Kidney (tissue), 14 donors: Measurements from ENCODE around the gene WDFY4. TPM values are rescaled to one million over a fixed set of nuclear protein-coding genes. Genes with fewer than 3 reads are reported as not detected.

Experiments used
- DNase-seq, 5 donors: peaks; one replicate each; pipeline ENCODE4 v3.0.0-alpha.2; 2013 to 2020
- FAIRE-seq: peaks from 2 replicates; lab custom pipeline; 2012; peaks lifted over from hg19 to GRCh38; lab: Jason Lieb, UNC
- H3K27ac ChIP-seq, 2 donors: one replicate each; pipeline ENCODE4 v1.7.0; 2013; ENCODE audit warnings: low read depth in 2 of 2, low read length in 2 of 2, inconsistent platforms in 1 of 2
- H3K27me3 ChIP-seq: one replicate; pipeline ENCODE4 v1.7.1; 2013; ENCODE audit warnings: low read length, inconsistent platforms; ENCODE audit not compliant: control insufficient read depth, insufficient read depth
- H3K36me3 ChIP-seq, 3 donors: one replicate each; pipeline versions ENCODE4 v1.7.0 to v1.7.1; 2013; ENCODE audit warnings: low read length in 3 of 3, control low read depth in 1 of 3, inconsistent platforms in 1 of 3; ENCODE audit not compliant: insufficient read depth in 3 of 3, control insufficient read depth in 2 of 3
- H3K4me1 ChIP-seq, 3 donors: one replicate each; pipeline versions ENCODE4 v1.7.0 to v1.7.1; 2013; ENCODE audit warnings: low read length in 3 of 3, inconsistent platforms in 1 of 3, low read depth in 1 of 3; ENCODE audit not compliant: control insufficient read depth in 2 of 3, insufficient read depth in 2 of 3
- H3K4me3 ChIP-seq, 3 donors: one replicate each; pipeline versions ENCODE4 v1.7.0 to v1.8.1; 2013; ENCODE audit warnings: low read length in 3 of 3, control low read depth in 1 of 3, inconsistent platforms in 1 of 3
- H3K9ac ChIP-seq, 3 donors: one replicate each; pipeline versions ENCODE4 v1.7.0 to v1.7.1; 2013; ENCODE audit warnings: low read length in 3 of 3, control low read depth in 1 of 3, inconsistent platforms in 1 of 3
- H3K9me3 ChIP-seq, 3 donors: one replicate each; pipeline versions ENCODE4 v1.7.0 to v1.7.1; 2013; ENCODE audit warnings: low read length in 3 of 3, control low read depth in 1 of 3, inconsistent platforms in 1 of 3; ENCODE audit not compliant: control insufficient read depth in 2 of 3, insufficient read depth in 1 of 3
- CTCF ChIP-seq: IDR thresholded peaks from 3 replicates; pipeline ENCODE4 v1.5.1; 2012; ENCODE audit warnings: mild to moderate bottlenecking, moderate library complexity, borderline replicate concordance; ENCODE audit not compliant: insufficient read depth; ENCODE audit errors: extremely low read depth
- intact Hi-C: fragments of 100-400 bp; cut with DNase I; formaldehyde crosslinking; loops from one replicate; pipeline ENCODE4 v1.11.1; 2022
- polyA plus RNA-seq: library from polyadenylated mRNA; stranded (reverse); fragments of 350-450 nt; fragmentation: Illumina TruSeq; extraction: RNeasy Lipid Tissue Mini Kit (QIAGEN cat#74804); gene quantifications from one replicate; pipeline ENCODE4 v1.2.3, GENCODE V29; 2014; ENCODE audit warnings: low read depth, low replicate concordance; ENCODE audit not compliant: insufficient read depth
- total RNA-seq: library from RNA; stranded (reverse); fragmentation: NEBNext Ultra II Directional; extraction: Animal tissue kit (Norgen Biotek cat#: 25700); gene quantifications from one replicate; pipeline ENCODE4 v1.2.1, GENCODE V29; 2021
- donor health status: control.
- donor health status: control.
- donor health status: control.
- donor health status: control.
- donor health status: control.
- donor health status: DM: yes; HTN: yes; CAD: no.
- donor health status: Normal renal cell carcinoma (clear cell type).

WDFY4 gene
- total and polyA plus RNA-seq, 2 donors from 2014 or later, result 1.7 to 13.3 TPM

GRCh38 chr10:48735836-48736390 lies 51.2 kb downstream of the WDFY4 start:
- no peaks in the 10 kb centered on the region for H3K36me3 ChIP-seq
- DNase-seq (no peak), FAIRE-seq (no peak)
- H3K9me3 ChIP-seq, result no peaks in the 10 kb centered on the region
- TF ChIP-seq CTCF, result no peak
- H3K27ac ChIP-seq, result no peak overlapping the region
- H3K4me3 ChIP-seq, result no peak overlapping the region
- no peak overlapping the region for H3K9ac ChIP-seq
- intact Hi-C loops, result no loop called here
- H3K27me3 ChIP-seq, result no peaks in the 10 kb centered on the region
- H3K4me1 ChIP-seq, result no peaks in the 10 kb centered on the region

- no peak for TF ChIP-seq CTCF
- Histone ChIP-seq H3K27ac (no peak overlapping the region), H3K4me3 (no peak overlapping the region), H3K36me3 (no peaks in the 10 kb centered on the region), H3K4me1 (no peaks in the 10 kb centered on the region), H3K27me3 (no peaks in the 10 kb centered on the region), H3K9me3 (no peaks in the 10 kb centered on the region), H3K9ac (no peak overlapping the region)
- DNase-seq (no peak), FAIRE-seq (no peak)
- intact Hi-C loops, result no loop called here
Observed at GRCh38 chr10:48736596-48736995, 51.9 kb downstream of the WDFY4 start.

DNA sequence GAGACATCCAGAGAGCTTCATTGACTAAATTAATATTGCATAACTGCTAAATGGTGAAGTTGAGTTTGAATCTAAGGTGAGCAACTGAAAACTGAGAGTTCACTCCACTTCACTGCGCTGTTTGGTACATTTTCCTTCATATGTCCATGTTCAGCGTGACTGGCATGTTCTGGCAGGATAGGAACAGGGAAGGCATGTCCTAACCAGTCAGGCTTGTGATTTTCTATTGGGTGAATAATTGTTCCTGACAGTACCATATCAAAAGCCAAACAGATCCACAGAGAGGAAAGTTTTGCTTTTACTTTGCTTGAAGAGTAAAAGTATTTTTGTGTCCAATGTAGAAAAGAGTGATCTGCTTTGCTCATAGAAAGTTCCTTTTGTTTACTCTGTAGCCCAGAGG lies 53.2 kb downstream of the WDFY4 start:
- intact Hi-C loops, result no loop called here
- no peak overlapping the region for H3K27ac ChIP-seq
- no peak overlapping the region for H3K4me3 ChIP-seq
- H3K27me3 ChIP-seq, result no peaks in the 10 kb centered on the region
- DNase-seq (no peak), FAIRE-seq (no peak)
- H3K4me1 ChIP-seq, result no peaks in the 10 kb centered on the region
- H3K9me3 ChIP-seq, result no peaks in the 10 kb centered on the region
- H3K9ac ChIP-seq, result no peak overlapping the region
- TF ChIP-seq CTCF, result no peak
- H3K36me3 ChIP-seq, result no peaks in the 10 kb centered on the region

DNA sequence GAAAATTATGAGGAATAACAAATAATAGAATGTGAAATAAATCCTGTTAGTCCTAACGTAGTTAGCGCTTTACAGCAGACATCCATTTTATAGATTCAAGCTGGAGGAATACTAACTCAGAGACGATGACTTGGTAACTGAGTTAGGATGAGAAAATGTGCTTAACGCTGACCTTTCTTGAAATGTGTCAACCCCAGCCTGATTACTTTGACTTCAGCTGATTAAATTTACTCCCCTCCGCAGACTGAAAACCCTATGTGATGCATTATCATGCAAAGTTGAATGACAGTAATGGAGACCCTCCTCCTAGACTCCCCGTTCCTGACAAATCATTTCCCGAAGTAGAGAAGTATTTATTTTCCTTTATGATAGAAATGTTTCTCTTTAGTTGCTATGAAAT lies 54.5 kb downstream of the WDFY4 start:
- TF ChIP-seq CTCF, result no peak
- Histone ChIP-seq H3K4me3 (no peak overlapping the region), H3K9me3 (no peaks in the 10 kb centered on the region), H3K27me3 (no peaks in the 10 kb centered on the region), H3K27ac (no peak overlapping the region), H3K4me1 (no peaks in the 10 kb centered on the region), H3K9ac (no peak overlapping the region), H3K36me3 (no peaks in the 10 kb centered on the region)
- FAIRE-seq (no peak), DNase-seq (no peak)
- intact Hi-C loops, result no loop called here
